ENCODE results near the gene OSBP2. TPM values are rescaled to one million over a fixed set of nuclear protein-coding genes. Genes with fewer than 3 reads are reported as not detected.

Gene OSBP2
- total RNA-seq, 1 experiment from 2014 or later, result 7.1 TPM

DNA sequence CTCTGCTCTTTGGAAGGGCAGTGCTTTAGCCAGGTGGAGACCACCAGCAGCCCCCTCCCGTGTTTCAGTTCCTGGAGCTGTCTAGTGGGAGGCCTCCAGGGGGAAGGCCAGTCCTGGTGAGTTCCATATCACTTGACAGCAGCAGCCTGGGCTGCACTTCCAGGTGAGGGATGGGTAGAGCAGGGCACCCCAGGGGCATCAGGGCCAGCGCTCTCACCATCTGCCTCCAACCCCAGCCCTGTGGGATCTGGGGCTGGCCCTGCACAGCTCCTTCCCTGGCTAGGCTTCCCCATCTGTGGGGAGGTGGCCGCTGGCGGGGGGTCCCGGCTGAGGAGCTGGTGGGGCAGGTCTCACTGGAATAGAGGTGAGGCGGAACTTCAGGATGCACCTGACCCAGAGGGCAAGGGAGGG is 213.4 kb downstream of the OSBP2 start:
- H3K4me3 ChIP-seq, result no peak overlapping the region
- no peaks in the 10 kb centered on the region for H3K4me1 ChIP-seq (replicated peaks; ENCODE audit: insufficient read depth)
- H3K27me3 ChIP-seq (ENCODE audit: insufficient read depth, low read depth), result no peaks in the 10 kb centered on the region
- no peaks in the 10 kb centered on the region for H4K20me1 ChIP-seq (ENCODE audit: insufficient read depth)
- TF ChIP-seq CTCF (conservative IDR thresholded peaks at IDR 0.05) (no peak), EZH2 (IDR thresholded peaks at IDR 0.05; ENCODE audit: low read depth) (no peak)
- H3F3A ChIP-seq (ENCODE audit: insufficient read depth, low read depth), result no peaks in the 10 kb centered on the region
- no peak overlapping the region for H3K27ac ChIP-seq
- POLR2A ChIA-PET (ENCODE audit: unreplicated experiment), result no interaction called here
- H3K9me2 ChIP-seq (ENCODE audit: insufficient read depth), result no peaks in the 10 kb centered on the region
- CTCF ChIA-PET, result no interaction called here
- no peak overlapping the region for H2AFZ ChIP-seq
- no TSS peak for BruUV-seq (replicated peaks)
- DNase-seq, result no peak
- intact Hi-C loops (cut with micrococcal nuclease; ENCODE audit: unreplicated experiment), result no loop called here
- H3K4me2 ChIP-seq, result no peak overlapping the region
- H3K9me3 ChIP-seq (ENCODE audit: insufficient read depth, low read depth), result no peaks in the 10 kb centered on the region
- H3K36me3 ChIP-seq (ENCODE audit: low read depth), result no peaks in the 10 kb centered on the region
- no peaks in the 10 kb centered on the region for H3K79me2 ChIP-seq (ENCODE audit: low read depth)

GRCh38 chr22:30909306-30909705 is 214.6 kb downstream of the OSBP2 start:
- Histone ChIP-seq H3K4me1 (replicated peaks; ENCODE audit: insufficient read depth) (no peaks in the 10 kb centered on the region), H4K20me1 (ENCODE audit: insufficient read depth) (no peaks in the 10 kb centered on the region), H3K27ac (no peak overlapping the region), H3K4me3 (no peak overlapping the region), H3K4me2 (no peak overlapping the region), H3K79me2 (ENCODE audit: low read depth) (no peaks in the 10 kb centered on the region), H2AFZ (no peak overlapping the region), H3K9me3 (ENCODE audit: insufficient read depth, low read depth) (no peaks in the 10 kb centered on the region), H3K36me3 (ENCODE audit: low read depth) (no peaks in the 10 kb centered on the region), H3K27me3 (ENCODE audit: insufficient read depth, low read depth) (no peaks in the 10 kb centered on the region), H3K9me2 (ENCODE audit: insufficient read depth) (no peaks in the 10 kb centered on the region), H3F3A (ENCODE audit: insufficient read depth, low read depth) (no peaks in the 10 kb centered on the region)
- BruUV-seq (replicated peaks), result no TSS peak
- DNase-seq, result no peak
- intact Hi-C loops (cut with micrococcal nuclease; ENCODE audit: unreplicated experiment), result no loop called here
- TF ChIP-seq CTCF (conservative IDR thresholded peaks at IDR 0.05) (no peak), EZH2 (IDR thresholded peaks at IDR 0.05; ENCODE audit: low read depth) (no peak)
- POLR2A ChIA-PET (ENCODE audit: unreplicated experiment), result no interaction called here
- CTCF ChIA-PET, result no interaction called here

- Histone ChIP-seq H3K36me3 (ENCODE audit: low read depth) (no peaks in the 10 kb centered on the region), H4K20me1 (ENCODE audit: insufficient read depth) (no peaks in the 10 kb centered on the region), H3K9me3 (ENCODE audit: insufficient read depth, low read depth) (no peaks in the 10 kb centered on the region), H2AFZ (no peak overlapping the region), H3K4me2 (no peak overlapping the region), H3K27me3 (ENCODE audit: insufficient read depth, low read depth) (no peaks in the 10 kb centered on the region), H3K79me2 (ENCODE audit: low read depth) (no peaks in the 10 kb centered on the region), H3K27ac (no peak overlapping the region), H3K9me2 (ENCODE audit: insufficient read depth) (no peaks in the 10 kb centered on the region), H3F3A (ENCODE audit: insufficient read depth, low read depth) (no peaks in the 10 kb centered on the region), H3K4me3 (no peak overlapping the region), H3K4me1 (replicated peaks; ENCODE audit: insufficient read depth) (no peaks in the 10 kb centered on the region)
- intact Hi-C loops (cut with micrococcal nuclease; ENCODE audit: unreplicated experiment), result no loop called here
- no peak for DNase-seq
- TF ChIP-seq EZH2 (IDR thresholded peaks at IDR 0.05; ENCODE audit: low read depth), result no peak
- CTCF ChIA-PET, result interaction anchor here (0.5 kb wide), 1 partner anchor 868 kb away, joined by 3 read pairs; no protein-coding TSS in a partner anchor
- POLR2A ChIA-PET (ENCODE audit: unreplicated experiment), result no interaction called here
- BruUV-seq (replicated peaks), result no TSS peak
These were observed 215.7 kb downstream of the OSBP2 start for GRCh38 chr22:30910358-30910757.

GRCh38 chr22:30918761-30919160 is 224.1 kb downstream of the OSBP2 start:
- no peaks in the 10 kb centered on the region for H3K4me1 ChIP-seq (replicated peaks; ENCODE audit: insufficient read depth)
- no peaks in the 10 kb centered on the region for H3K36me3 ChIP-seq (ENCODE audit: low read depth)
- no TSS peak for BruUV-seq (replicated peaks)
- ChIA-PET CTCF (interaction anchor here (0.6 to 2.8 kb wide), 2 partner anchors 155 to 276 kb away, joined by 3 to 29 read pairs; no protein-coding TSS in a partner anchor), POLR2A (ENCODE audit: unreplicated experiment) (interaction anchor here (0.6 kb wide), 1 partner anchor 163 kb away, joined by 7 read pairs; no protein-coding TSS in a partner anchor)
- H3K9me2 ChIP-seq (ENCODE audit: insufficient read depth), result no peaks in the 10 kb centered on the region
- no peaks in the 10 kb centered on the region for H3K27me3 ChIP-seq (ENCODE audit: insufficient read depth, low read depth)
- H2AFZ ChIP-seq, result no peak overlapping the region
- no peaks in the 10 kb centered on the region for H4K20me1 ChIP-seq (ENCODE audit: insufficient read depth)
- no peaks in the 10 kb centered on the region for H3K9me3 ChIP-seq (ENCODE audit: insufficient read depth, low read depth)
- no peak for TF ChIP-seq EZH2 (IDR thresholded peaks at IDR 0.05; ENCODE audit: low read depth)
- no peak for TF ChIP-seq CTCF (conservative IDR thresholded peaks at IDR 0.05)
- no peaks in the 10 kb centered on the region for H3K79me2 ChIP-seq (ENCODE audit: low read depth)
- DNase-seq, result no peak
- intact Hi-C loops (cut with micrococcal nuclease; ENCODE audit: unreplicated experiment), result no loop called here
- no peak overlapping the region for H3K27ac ChIP-seq
- no peak overlapping the region for H3K4me3 ChIP-seq
- H3K4me2 ChIP-seq, result no peak overlapping the region
- H3F3A ChIP-seq (ENCODE audit: insufficient read depth, low read depth), result peaks cover 10% of the 10 kb centered on the region

Data from PC-9 (cell line).